Esophagus squamous epithelium (tissue), 4 donors: ENCODE data around the gene CDC42BPG.

Experiments
- CTCF ChIP-seq, 6 experiments: fragments of 450-650 bp in 4 of 6; fragments of 200-600 bp in 2 of 6; sonication (generic) in 2 of 6; IDR thresholded peaks; one replicate each; pipeline ENCODE4 v1.5.1; 2016 to 2019; ENCODE audit warnings: antibody characterized with exemption in 6 of 6, mild to moderate bottlenecking in 4 of 6, moderate library complexity in 4 of 6
- POLR2A ChIP-seq, 4 donors: fragments of 450-650 bp; IDR thresholded peaks; one replicate each; pipeline ENCODE4 v1.6.1; 2017; ENCODE audit warnings: antibody characterized with exemption in 4 of 4, mild to moderate bottlenecking in 4 of 4, moderate library complexity in 3 of 4

- TF ChIP-seq CTCF (IDR thresholded peaks at IDR 0.05) (no peak), POLR2A (IDR thresholded peaks at IDR 0.05) (no peak)
These were observed 37.8 kb upstream of the CDC42BPG start for GRCh38 chr11:64882243-64882642.
